Esophagus muscularis mucosa (tissue), 4 donors: ENCODE data around the gene SERF2. TPM values are rescaled to one million over a fixed set of nuclear protein-coding genes. Genes with fewer than 3 reads are reported as not detected.
"Not testable (repeated sequence)": the region's sequence is repeated elsewhere in the genome, so short reads cannot be mapped to it uniquely, and the experiment has no call there.

Experiments
- DNase-seq: peaks from one replicate; pipeline ENCODE4 v3.0.0-alpha.2; 2017; ENCODE audit errors: extremely low spot score
- H3K27ac ChIP-seq, 4 donors: fragments of 200-600 bp; sonication (generic); replicated peaks in 1 of 4; 1 replicate in 3 of 4; 2 replicates in 1 of 4; pipeline ENCODE4 v1.5.1; 2016 to 2019; ENCODE audit warnings: mild to moderate bottlenecking in 1 of 4
- H3K27me3 ChIP-seq, 4 donors: fragments of 200-600 bp; sonication (generic); one replicate each; pipeline versions ENCODE4 v1.5.1 to v1.6.0; 2016 to 2019
- H3K36me3 ChIP-seq, 4 donors: fragments of 200-600 bp; sonication (generic); one replicate each; pipeline ENCODE4 v1.5.1; 2016 to 2019
- H3K4me1 ChIP-seq, 4 donors: fragments of 200-600 bp; sonication (generic); one replicate each; pipeline ENCODE4 v1.5.1; 2016 to 2019
- H3K4me3 ChIP-seq, 4 donors: fragments of 200-600 bp; sonication (generic); 1 replicate in 2 of 4; 2 replicates in 2 of 4; pipeline ENCODE4 v1.5.1; 2016 to 2019; ENCODE audit warnings: mild to moderate bottlenecking in 4 of 4, moderate library complexity in 1 of 4
- H3K9me3 ChIP-seq, 4 donors: fragments of 200-600 bp; sonication (generic); 1 replicate in 3 of 4; 2 replicates in 1 of 4; pipeline ENCODE4 v1.5.1; 2016 to 2019
- EP300 ChIP-seq: sonication (generic); formaldehyde crosslinking; IDR thresholded peaks from one replicate; pipeline ENCODE4 v1.6.1; 2017; ENCODE audit warnings: antibody characterized with exemption
- POLR2A ChIP-seq: fragments of 450-650 bp; IDR thresholded peaks from one replicate; pipeline ENCODE4 v1.6.1; 2017; ENCODE audit warnings: antibody characterized with exemption, moderate library complexity, mild to moderate bottlenecking, low read depth
- POLR2AphosphoS5 ChIP-seq, 2 donors: sonication (generic); formaldehyde crosslinking; IDR thresholded peaks; one replicate each; pipeline ENCODE4 v1.6.1; 2017; ENCODE audit warnings: antibody characterized with exemption in 2 of 2
- WGBS: methylation state at CpG from one replicate; pipeline ENCODE4 v1.1.5; 2018; 5-methylcytosine and 5-hydroxymethylcytosine counted together
- intact Hi-C: fragments of 100-400 bp; cut with DNase I; formaldehyde crosslinking; loops from one replicate; pipeline ENCODE4 v1.15.1; 2023
- total RNA-seq, 4 donors: library from RNA; depleted of rRNA; stranded (reverse); fragments of >200 nt; gene quantifications; one replicate each; pipeline versions ENCODE4 v1.1.0 to v1.2.1, GENCODE V29; 2016
- TF ChIP-seq, protein P1 (sequence below), 3 experiments: fragments of 200-600 bp in 2 of 3; fragments of 450-650 bp in 1 of 3; sonication (generic) in 2 of 3; IDR thresholded peaks; one replicate each; pipeline ENCODE4 v1.5.1; 2017 to 2019; ENCODE audit warnings: antibody characterized with exemption in 3 of 3, mild to moderate bottlenecking in 2 of 3, moderate library complexity in 1 of 3

SERF2 gene
- total RNA-seq, 4 donors from 2014 or later: 625 to 874 (median 721) TPM

DNA sequence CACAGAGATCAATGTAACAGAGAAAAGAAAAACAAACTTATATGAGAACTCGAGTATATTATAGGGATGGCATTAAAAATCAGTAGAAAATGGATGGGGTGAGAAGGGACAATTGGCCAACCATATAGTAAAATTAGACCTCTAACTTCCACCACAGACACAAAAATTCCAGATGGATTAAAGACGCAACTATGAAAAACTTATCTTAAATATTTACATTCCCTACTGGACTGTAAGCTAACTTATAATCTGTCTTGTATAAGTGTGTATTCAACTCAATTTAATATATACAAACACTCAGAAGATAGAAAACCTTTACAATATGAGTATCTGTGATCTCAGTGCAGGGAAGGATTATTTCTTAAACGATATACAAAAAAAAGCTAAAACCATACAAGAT, 29.4 kb downstream of the SERF2 start:
- Histone ChIP-seq H3K27ac (peak overlapping the region in 1 of 4 donors; percentile 37), H3K4me1 (peaks cover 23 to 52% (median 44%) of the 10 kb centered on the region in 4 donors), H3K27me3 (no peaks in the 10 kb centered on the region), H3K4me3 (peak overlapping the region in 1 of 4 donors; percentile 3), H3K9me3 (no peaks in the 10 kb centered on the region), H3K36me3 (peaks cover 0 to 18% (median 14%) of the 10 kb centered on the region in 4 donors)
- DNase-seq: no peak
- TF ChIP-seq POLR2AphosphoS5 (IDR thresholded peaks at IDR 0.05): no peak
- no peak for TF ChIP-seq EP300
- TF ChIP-seq, protein P1, sequence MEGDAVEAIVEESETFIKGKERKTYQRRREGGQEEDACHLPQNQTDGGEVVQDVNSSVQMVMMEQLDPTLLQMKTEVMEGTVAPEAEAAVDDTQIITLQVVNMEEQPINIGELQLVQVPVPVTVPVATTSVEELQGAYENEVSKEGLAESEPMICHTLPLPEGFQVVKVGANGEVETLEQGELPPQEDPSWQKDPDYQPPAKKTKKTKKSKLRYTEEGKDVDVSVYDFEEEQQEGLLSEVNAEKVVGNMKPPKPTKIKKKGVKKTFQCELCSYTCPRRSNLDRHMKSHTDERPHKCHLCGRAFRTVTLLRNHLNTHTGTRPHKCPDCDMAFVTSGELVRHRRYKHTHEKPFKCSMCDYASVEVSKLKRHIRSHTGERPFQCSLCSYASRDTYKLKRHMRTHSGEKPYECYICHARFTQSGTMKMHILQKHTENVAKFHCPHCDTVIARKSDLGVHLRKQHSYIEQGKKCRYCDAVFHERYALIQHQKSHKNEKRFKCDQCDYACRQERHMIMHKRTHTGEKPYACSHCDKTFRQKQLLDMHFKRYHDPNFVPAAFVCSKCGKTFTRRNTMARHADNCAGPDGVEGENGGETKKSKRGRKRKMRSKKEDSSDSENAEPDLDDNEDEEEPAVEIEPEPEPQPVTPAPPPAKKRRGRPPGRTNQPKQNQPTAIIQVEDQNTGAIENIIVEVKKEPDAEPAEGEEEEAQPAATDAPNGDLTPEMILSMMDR (IDR thresholded peaks at IDR 0.05): no peak
- TF ChIP-seq POLR2A: no peak
- intact Hi-C loops: no loop called here
- 29% methylated on average over 3 of the region's 3 CpGs for WGBS

DNA sequence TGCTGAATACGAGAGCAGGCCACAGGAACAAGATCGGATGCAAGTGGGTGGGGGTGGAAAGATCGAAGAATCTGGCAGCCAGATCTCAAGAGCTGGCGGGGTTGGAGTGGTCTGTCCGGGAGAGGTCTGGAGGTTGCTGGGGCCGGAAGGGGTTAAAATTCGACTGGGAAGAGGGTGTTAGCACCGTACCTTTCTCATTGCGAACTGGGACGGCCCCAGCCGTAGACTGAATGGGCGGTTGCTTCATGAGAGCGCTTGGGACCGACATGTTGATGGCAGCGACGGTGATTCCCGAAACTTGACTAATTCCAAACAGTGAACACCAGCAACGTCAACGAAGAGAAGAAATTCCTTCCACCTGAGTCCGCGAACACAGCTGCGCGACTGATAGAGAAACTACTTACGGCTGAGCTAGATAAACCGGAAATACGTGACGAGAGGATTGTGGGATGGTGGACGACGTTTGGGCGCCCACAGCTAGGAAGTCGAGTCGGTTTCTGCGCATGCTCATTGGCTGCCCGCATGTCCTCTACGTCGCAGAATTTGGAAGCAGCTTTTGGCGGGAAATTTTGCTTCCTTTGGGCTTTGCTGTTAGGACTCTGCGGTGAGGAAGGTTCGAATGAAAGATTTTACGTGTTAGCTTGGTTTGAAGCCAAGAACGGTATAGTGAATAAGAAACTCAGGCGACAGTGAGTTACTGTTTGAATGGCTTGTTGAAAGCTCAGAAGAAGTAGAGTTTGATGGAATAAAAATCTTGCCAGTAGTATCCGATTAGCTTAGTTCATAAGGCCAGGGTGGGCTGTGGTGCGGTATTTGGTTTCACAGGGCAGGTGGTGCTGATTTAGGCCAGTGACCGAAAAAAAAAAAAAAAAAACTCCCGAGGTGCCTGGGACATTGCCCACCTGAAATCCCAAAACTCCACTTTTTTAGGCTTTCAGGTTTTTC, 32.5 kb downstream of the SERF2 start, which contains the start of gene MFAP1:
Gene MFAP1 (minus strand): TSS at position 389 of the 945 bp plus-strand sequence. CDS start 121 bp downstream, at position 268.
- TF ChIP-seq POLR2AphosphoS5 (IDR thresholded peaks at IDR 0.05) (peak; percentile 99), POLR2A (peak; percentile 53), EP300 (no peak)
- TF ChIP-seq, protein P1 (IDR thresholded peaks at IDR 0.05): peak in 1 of 3 experiments; percentile 19
- peak; percentile 97 for DNase-seq
- peak within 1 kb of the TSS; percentile 65 to 86 (median 77) for H3K4me3 ChIP-seq
- no peaks in the 10 kb centered on the region for H3K27me3 ChIP-seq
- peaks cover 28 to 71% (median 62%) of the 10 kb centered on the region in 4 donors for H3K4me1 ChIP-seq
- H3K9me3 ChIP-seq: no peaks in the 10 kb centered on the region
- intact Hi-C loops: no loop called here
- H3K36me3 ChIP-seq: no peaks in the 10 kb centered on the region
- WGBS: 10% methylated on average over 44 of the region's 46 CpGs
- peak within 1 kb of the TSS; percentile 87 to 92 (median 90) for H3K27ac ChIP-seq

GRCh38 chr15:43825305-43825704, 33.2 kb downstream of the SERF2 start:
- peaks cover 28 to 71% (median 60%) of the 10 kb centered on the region in 4 donors for H3K4me1 ChIP-seq
- 91% methylated on average over 11 of the region's 11 CpGs for WGBS
- intact Hi-C loops, DNase-seq, H3K9me3 ChIP-seq, H3K36me3 ChIP-seq, H3K4me3 ChIP-seq, H3K27me3 ChIP-seq, H3K27ac ChIP-seq: not testable (repeated sequence)

- H3K4me1 ChIP-seq: peaks cover 28 to 63% (median 57%) of the 10 kb centered on the region in 4 donors
- TF ChIP-seq EP300 (no peak), POLR2A (no peak)
- TF ChIP-seq, protein P1 (IDR thresholded peaks at IDR 0.05): no peak
- no peaks in the 10 kb centered on the region for H3K36me3 ChIP-seq
- WGBS: 95% methylated on average over 11 of the region's 11 CpGs
- peak overlapping the region; percentile 82 to 84 (median 83) for H3K27ac ChIP-seq
- no peaks in the 10 kb centered on the region for H3K27me3 ChIP-seq
- no peak for DNase-seq
- H3K4me3 ChIP-seq: peak overlapping the region; percentile 51 to 66 (median 62)
- intact Hi-C loops: no loop called here
- H3K9me3 ChIP-seq: no peaks in the 10 kb centered on the region
Observed at GRCh38 chr15:43826029-43826507, 33.9 kb downstream of the SERF2 start.
